Measurements from ENCODE around the gene DOCK6. TPM values are rescaled to one million over a fixed set of nuclear protein-coding genes. Genes with fewer than 3 reads are reported as not detected.

The DOCK6 gene
- total and polyA plus RNA-seq, 2 of the 13 experiments (the other 11 are each of a cell fraction or from before 2014, with no cell fraction given): 5.4 to 38.1 TPM

DNA sequence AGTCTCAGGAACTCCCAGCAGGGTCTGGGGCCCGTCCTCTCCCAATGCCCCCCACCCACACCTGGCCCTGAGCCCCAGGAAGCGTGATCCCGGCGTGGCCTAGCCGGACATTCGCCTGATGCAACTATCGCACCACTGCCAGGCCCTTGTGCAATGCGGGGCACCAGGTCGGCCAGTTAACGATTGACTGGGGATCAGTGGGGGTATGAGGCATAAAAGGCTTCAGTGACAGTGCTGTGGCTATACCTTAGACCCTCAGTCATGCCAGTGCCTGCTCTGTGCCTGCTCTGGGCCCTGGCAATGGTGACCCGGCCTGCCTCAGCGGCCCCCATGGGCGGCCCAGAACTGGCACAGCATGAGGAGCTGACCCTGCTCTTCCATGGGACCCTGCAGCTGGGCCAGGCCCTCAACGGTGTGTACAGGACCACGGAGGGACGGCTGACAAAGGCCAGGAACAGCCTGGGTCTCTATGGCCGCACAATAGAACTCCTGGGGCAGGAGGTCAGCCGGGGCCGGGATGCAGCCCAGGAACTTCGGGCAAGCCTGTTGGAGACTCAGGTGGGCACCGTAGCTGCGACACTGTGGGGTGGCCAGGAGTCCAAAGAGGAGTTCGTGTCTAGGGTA, 22.8 kb downstream of the DOCK6 start, which contains the start of gene ANGPTL8 (continued):
- TF ChIP-seq, protein P1, sequence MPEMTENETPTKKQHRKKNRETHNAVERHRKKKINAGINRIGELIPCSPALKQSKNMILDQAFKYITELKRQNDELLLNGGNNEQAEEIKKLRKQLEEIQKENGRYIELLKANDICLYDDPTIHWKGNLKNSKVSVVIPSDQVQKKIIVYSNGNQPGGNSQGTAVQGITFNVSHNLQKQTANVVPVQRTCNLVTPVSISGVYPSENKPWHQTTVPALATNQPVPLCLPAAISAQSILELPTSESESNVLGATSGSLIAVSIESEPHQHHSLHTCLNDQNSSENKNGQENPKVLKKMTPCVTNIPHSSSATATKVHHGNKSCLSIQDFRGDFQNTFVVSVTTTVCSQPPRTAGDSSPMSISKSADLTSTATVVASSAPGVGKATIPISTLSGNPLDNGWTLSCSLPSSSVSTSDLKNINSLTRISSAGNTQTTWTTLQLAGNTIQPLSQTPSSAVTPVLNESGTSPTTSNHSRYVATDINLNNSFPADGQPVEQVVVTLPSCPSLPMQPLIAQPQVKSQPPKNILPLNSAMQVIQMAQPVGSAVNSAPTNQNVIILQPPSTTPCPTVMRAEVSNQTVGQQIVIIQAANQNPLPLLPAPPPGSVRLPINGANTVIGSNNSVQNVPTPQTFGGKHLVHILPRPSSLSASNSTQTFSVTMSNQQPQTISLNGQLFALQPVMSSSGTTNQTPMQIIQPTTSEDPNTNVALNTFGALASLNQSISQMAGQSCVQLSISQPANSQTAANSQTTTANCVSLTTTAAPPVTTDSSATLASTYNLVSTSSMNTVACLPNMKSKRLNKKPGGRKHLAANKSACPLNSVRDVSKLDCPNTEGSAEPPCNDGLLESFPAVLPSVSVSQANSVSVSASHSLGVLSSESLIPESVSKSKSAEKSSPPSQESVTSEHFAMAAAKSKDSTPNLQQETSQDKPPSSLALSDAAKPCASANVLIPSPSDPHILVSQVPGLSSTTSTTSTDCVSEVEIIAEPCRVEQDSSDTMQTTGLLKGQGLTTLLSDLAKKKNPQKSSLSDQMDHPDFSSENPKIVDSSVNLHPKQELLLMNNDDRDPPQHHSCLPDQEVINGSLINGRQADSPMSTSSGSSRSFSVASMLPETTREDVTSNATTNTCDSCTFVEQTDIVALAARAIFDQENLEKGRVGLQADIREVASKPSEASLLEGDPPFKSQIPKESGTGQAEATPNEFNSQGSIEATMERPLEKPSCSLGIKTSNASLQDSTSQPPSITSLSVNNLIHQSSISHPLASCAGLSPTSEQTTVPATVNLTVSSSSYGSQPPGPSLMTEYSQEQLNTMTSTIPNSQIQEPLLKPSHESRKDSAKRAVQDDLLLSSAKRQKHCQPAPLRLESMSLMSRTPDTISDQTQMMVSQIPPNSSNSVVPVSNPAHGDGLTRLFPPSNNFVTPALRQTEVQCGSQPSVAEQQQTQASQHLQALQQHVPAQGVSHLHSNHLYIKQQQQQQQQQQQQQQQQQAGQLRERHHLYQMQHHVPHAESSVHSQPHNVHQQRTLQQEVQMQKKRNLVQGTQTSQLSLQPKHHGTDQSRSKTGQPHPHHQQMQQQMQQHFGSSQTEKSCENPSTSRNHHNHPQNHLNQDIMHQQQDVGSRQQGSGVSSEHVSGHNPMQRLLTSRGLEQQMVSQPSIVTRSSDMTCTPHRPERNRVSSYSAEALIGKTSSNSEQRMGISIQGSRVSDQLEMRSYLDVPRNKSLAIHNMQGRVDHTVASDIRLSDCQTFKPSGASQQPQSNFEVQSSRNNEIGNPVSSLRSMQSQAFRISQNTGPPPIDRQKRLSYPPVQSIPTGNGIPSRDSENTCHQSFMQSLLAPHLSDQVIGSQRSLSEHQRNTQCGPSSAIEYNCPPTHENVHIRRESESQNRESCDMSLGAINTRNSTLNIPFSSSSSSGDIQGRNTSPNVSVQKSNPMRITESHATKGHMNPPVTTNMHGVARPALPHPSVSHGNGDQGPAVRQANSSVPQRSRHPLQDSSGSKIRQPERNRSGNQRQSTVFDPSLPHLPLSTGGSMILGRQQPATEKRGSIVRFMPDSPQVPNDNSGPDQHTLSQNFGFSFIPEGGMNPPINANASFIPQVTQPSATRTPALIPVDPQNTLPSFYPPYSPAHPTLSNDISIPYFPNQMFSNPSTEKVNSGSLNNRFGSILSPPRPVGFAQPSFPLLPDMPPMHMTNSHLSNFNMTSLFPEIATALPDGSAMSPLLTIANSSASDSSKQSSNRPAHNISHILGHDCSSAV (CRISPR knock-in tag; IDR thresholded peaks at IDR 0.05; ENCODE audit: borderline replicate concordance): no peak
- TF ChIP-seq ZNF292 (CRISPR knock-in tag; IDR thresholded peaks at IDR 0.05; ENCODE audit: borderline replicate concordance, low read depth) (peak; percentile 91), CBX5 (CRISPR knock-in tag; IDR thresholded peaks at IDR 0.05; ENCODE audit: borderline replicate concordance) (peak; percentile 93; the same call in 1 of the 2 replicates), ZSCAN12 (CRISPR knock-in tag; IDR thresholded peaks at IDR 0.05) (no peak), YEATS4 (CRISPR knock-in tag; IDR thresholded peaks at IDR 0.05; ENCODE audit: borderline replicate concordance) (peak; percentile 91; the same call in 1 of the 2 replicates), STAT5B (CRISPR knock-in tag; IDR thresholded peaks at IDR 0.05) (no peak), ZNF274 (CRISPR knock-in tag; IDR thresholded peaks at IDR 0.05) (peak; percentile 75; the same call in 1 of the 2 replicates), ZNF34 (CRISPR knock-in tag; IDR thresholded peaks at IDR 0.05; ENCODE audit: borderline replicate concordance) (peak; percentile 87; the same call in 1 of the 2 replicates), ZNF331 (CRISPR knock-in tag; IDR thresholded peaks at IDR 0.05) (peak; percentile 95), SMAD1 (CRISPR knock-in tag; IDR thresholded peaks at IDR 0.05; ENCODE audit: borderline replicate concordance, low read depth) (no peak), ZSCAN22 (CRISPR knock-in tag; IDR thresholded peaks at IDR 0.05) (peak; percentile 71; the same call in 1 of the 2 replicates), ZNF432 (CRISPR knock-in tag; IDR thresholded peaks at IDR 0.05; ENCODE audit: borderline replicate concordance) (no peak), PHF8 (CRISPR knock-in tag; IDR thresholded peaks at IDR 0.05) (peak; percentile 78)
- TF ChIP-seq, protein P2, sequence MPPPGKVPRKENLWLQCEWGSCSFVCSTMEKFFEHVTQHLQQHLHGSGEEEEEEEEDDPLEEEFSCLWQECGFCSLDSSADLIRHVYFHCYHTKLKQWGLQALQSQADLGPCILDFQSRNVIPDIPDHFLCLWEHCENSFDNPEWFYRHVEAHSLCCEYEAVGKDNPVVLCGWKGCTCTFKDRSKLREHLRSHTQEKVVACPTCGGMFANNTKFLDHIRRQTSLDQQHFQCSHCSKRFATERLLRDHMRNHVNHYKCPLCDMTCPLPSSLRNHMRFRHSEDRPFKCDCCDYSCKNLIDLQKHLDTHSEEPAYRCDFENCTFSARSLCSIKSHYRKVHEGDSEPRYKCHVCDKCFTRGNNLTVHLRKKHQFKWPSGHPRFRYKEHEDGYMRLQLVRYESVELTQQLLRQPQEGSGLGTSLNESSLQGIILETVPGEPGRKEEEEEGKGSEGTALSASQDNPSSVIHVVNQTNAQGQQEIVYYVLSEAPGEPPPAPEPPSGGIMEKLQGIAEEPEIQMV (CRISPR knock-in tag; IDR thresholded peaks at IDR 0.05; ENCODE audit: low read depth): peak; percentile 86; the same call in 1 of the 2 replicates
- TF ChIP-seq, protein P3, sequence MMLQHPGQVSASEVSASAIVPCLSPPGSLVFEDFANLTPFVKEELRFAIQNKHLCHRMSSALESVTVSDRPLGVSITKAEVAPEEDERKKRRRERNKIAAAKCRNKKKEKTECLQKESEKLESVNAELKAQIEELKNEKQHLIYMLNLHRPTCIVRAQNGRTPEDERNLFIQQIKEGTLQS (CRISPR knock-in tag; IDR thresholded peaks at IDR 0.05): peak; percentile 81
- TF ChIP-seq, protein P4, sequence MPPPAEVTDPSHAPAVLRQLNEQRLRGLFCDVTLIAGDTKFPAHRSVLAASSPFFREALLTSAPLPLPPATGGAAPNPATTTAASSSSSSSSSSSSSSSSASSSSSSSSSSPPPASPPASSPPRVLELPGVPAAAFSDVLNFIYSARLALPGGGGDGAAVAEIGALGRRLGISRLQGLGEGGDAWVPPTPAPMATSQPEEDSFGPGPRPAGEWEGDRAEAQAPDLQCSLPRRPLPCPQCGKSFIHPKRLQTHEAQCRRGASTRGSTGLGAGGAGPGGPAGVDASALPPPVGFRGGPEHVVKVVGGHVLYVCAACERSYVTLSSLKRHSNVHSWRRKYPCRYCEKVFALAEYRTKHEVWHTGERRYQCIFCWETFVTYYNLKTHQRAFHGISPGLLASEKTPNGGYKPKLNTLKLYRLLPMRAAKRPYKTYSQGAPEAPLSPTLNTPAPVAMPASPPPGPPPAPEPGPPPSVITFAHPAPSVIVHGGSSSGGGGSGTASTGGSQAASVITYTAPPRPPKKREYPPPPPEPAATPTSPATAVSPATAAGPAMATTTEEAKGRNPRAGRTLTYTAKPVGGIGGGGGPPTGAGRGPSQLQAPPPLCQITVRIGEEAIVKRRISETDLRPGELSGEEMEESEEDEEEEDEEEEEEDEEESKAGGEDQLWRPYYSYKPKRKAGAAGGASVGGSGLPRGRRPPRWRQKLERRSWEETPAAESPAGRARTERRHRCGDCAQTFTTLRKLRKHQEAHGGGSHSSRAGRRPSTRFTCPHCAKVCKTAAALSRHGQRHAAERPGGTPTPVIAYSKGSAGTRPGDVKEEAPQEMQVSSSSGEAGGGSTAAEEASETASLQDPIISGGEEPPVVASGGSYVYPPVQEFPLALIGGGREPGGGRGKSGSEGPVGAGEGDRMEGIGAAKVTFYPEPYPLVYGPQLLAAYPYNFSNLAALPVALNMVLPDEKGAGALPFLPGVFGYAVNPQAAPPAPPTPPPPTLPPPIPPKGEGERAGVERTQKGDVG (CRISPR knock-in tag; IDR thresholded peaks at IDR 0.05; ENCODE audit: borderline replicate concordance): peak; percentile 58; the same call in 1 of the 2 replicates

All from HepG2 (cell line).